Measurements from ENCODE around the gene ALOX12B. TPM values are rescaled to one million over a fixed set of nuclear protein-coding genes. Genes with fewer than 3 reads are reported as not detected.
A peak's percentile ranks its signal among the peaks of the same experiment; 100 is the strongest.

Gene ALOX12B
- total and polyA plus RNA-seq, 2 of the 13 experiments (the other 11 are each of a cell fraction or from before 2014, with no cell fraction given) = 0.13 TPM; not detected in 1

- DNase-seq (ENCODE audit: low spot score) (no peak), ATAC-seq (no peak), FAIRE-seq (no peak)
- Histone ChIP-seq H2AFZ (ENCODE audit: low read length) (no peak overlapping the region), H3K9ac (ENCODE audit: insufficient read depth, low read depth, low read length) (no peak overlapping the region), H3K27me3 (ENCODE audit: control insufficient read depth in 1 of 2, insufficient read depth in 2 of 2, low read length in 2 of 2) (peaks cover 6 to 22% of the 10 kb centered on the region in 2 experiments; a peak in 4 of 5 replicates), H3K4me3 (replicated peaks in 1 of 3; ENCODE audit: insufficient read depth in 1 of 3, low read depth in 2 of 3, low read length in 3 of 3) (no peak overlapping the region), H3K36me3 (replicated peaks in 1 of 2; ENCODE audit: control insufficient read depth in 1 of 2, insufficient read depth in 2 of 2, low read length in 2 of 2) (no peaks in the 10 kb centered on the region), H4K20me1 (ENCODE audit: insufficient read depth, low read length) (peaks cover 43% of the 10 kb centered on the region), H3K4me1 (ENCODE audit: insufficient read depth, low read length) (peaks cover 11% of the 10 kb centered on the region), H3K9me3 (ENCODE audit: low read length) (no peaks in the 10 kb centered on the region), H3K27ac (ENCODE audit: extremely low read length, insufficient read depth, low read length) (no peak overlapping the region), H3K4me2 (ENCODE audit: low read depth, low read length) (no peak overlapping the region), H3K79me2 (ENCODE audit: insufficient read depth, low read length) (no peaks in the 10 kb centered on the region)
- peak in 1 of 2 experiments; percentile 43; a peak in 2 of 4 replicates for TF ChIP-seq POLR2A (IDR thresholded peaks at IDR 0.05; ENCODE audit: insufficient read depth in 1 of 2, low read depth in 2 of 2, low read length in 2 of 2)
- no peak for TF ChIP-seq ZNF703 (CRISPR knock-in tag; IDR thresholded peaks at IDR 0.05; ENCODE audit: borderline replicate concordance)
- no peak for TF ChIP-seq MYC (CRISPR knock-in tag; IDR thresholded peaks at IDR 0.05; ENCODE audit: borderline replicate concordance)
- TF ChIP-seq ZSCAN25 (CRISPR knock-in tag; IDR thresholded peaks at IDR 0.05) = peak; percentile 29; the same call in 1 of the 2 replicates
- TF ChIP-seq ZNF597 (CRISPR knock-in tag; IDR thresholded peaks at IDR 0.05) = no peak
- ChIA-PET POLR2A (no interaction called here), CTCF (ENCODE audit: low intra/inter-chr PET ratio, low total read pairs) (no interaction called here)
- no TSS peak for BruUV-seq (replicated peaks)
- intact Hi-C loops (cut with micrococcal nuclease; ENCODE audit: unreplicated experiment) = loop anchor here (5.0 kb wide), 1 partner anchor 48 kb away; no protein-coding TSS in a partner anchor
- in situ Hi-C loops (cut with HindIII; ENCODE audit: extremely low pct_ligation_motif_present, low pct_unique_long_range_greater_than_20kb) = no loop called here
- WGBS (ENCODE audit: low lambda C conversion rate) = 57% methylated on average over 27 of the region's 28 CpGs
These were observed 23.6 kb downstream of the ALOX12B start for GRCh38 chr17:8063761-8064534.

- ChIA-PET POLR2A (no interaction called here), CTCF (ENCODE audit: low intra/inter-chr PET ratio, low total read pairs) (no interaction called here)
- WGBS (ENCODE audit: low lambda C conversion rate) = 78% methylated on average over 15 of the region's 15 CpGs
- Histone ChIP-seq H3K4me2 (ENCODE audit: low read depth, low read length) (no peak overlapping the region), H3K4me1 (ENCODE audit: insufficient read depth, low read length) (peaks cover 21% of the 10 kb centered on the region), H3K27ac (ENCODE audit: extremely low read length, insufficient read depth, low read length) (no peak overlapping the region), H4K20me1 (ENCODE audit: insufficient read depth, low read length) (peaks cover 48% of the 10 kb centered on the region), H3K79me2 (ENCODE audit: insufficient read depth, low read length) (no peaks in the 10 kb centered on the region), H3K9me3 (ENCODE audit: low read length) (no peaks in the 10 kb centered on the region), H2AFZ (ENCODE audit: low read length) (no peak overlapping the region), H3K36me3 (replicated peaks in 1 of 2; ENCODE audit: control insufficient read depth in 1 of 2, insufficient read depth in 2 of 2, low read length in 2 of 2) (no peaks in the 10 kb centered on the region), H3K4me3 (replicated peaks in 1 of 3; ENCODE audit: insufficient read depth in 1 of 3, low read depth in 2 of 3, low read length in 3 of 3) (no peak overlapping the region), H3K9ac (ENCODE audit: insufficient read depth, low read depth, low read length) (no peak overlapping the region), H3K27me3 (ENCODE audit: control insufficient read depth in 1 of 2, insufficient read depth in 2 of 2, low read length in 2 of 2) (peaks cover 4 to 23% of the 10 kb centered on the region in 2 experiments; a peak in 4 of 5 replicates)
- in situ Hi-C loops (cut with HindIII; ENCODE audit: extremely low pct_ligation_motif_present, low pct_unique_long_range_greater_than_20kb) (no loop called here), intact Hi-C loops (cut with micrococcal nuclease; ENCODE audit: unreplicated experiment) (loop anchor here (5.0 kb wide), 1 partner anchor 49 kb away; no protein-coding TSS in a partner anchor)
- FAIRE-seq (no peak), DNase-seq (ENCODE audit: low spot score) (no peak), ATAC-seq (no peak)
- BruUV-seq (replicated peaks) = no TSS peak
- TF ChIP-seq DMTF1 (CRISPR knock-in tag; IDR thresholded peaks at IDR 0.05) = no peak
- peak in 1 of 2 experiments; percentile 43; a peak in 1 of 4 replicates for TF ChIP-seq POLR2A (IDR thresholded peaks at IDR 0.05; ENCODE audit: insufficient read depth in 1 of 2, low read depth in 2 of 2, low read length in 2 of 2)
These were observed 24.6 kb downstream of the ALOX12B start for GRCh38 chr17:8062807-8063483.

All from HepG2 (cell line).